Adipose tissue (tissue), 3 donors: ENCODE results near the gene PARP3. TPM values are rescaled to one million over a fixed set of nuclear protein-coding genes. Genes with fewer than 3 reads are reported as not detected.
"Not testable (repeated sequence)": the region's sequence is repeated elsewhere in the genome, so short reads cannot be mapped to it uniquely, and the experiment has no call there.

ENCODE experiments used
- H3K27ac ChIP-seq: one replicate; pipeline ENCODE4 v1.5.1; 2013; ENCODE audit warnings: low read depth, low read length
- WGBS, 3 donors: extraction: QIAGEN DNeasy Blood & Tissue Kit; methylation state at CpG; one replicate each; pipeline ENCODE4 v1.1.7; 2013; 5-methylcytosine and 5-hydroxymethylcytosine counted together
- polyA plus RNA-seq, 3 donors: library from polyadenylated mRNA; stranded (reverse); fragments of 200-250 nt; gene quantifications; one replicate each; pipeline ENCODE4 v1.2.3, GENCODE V29; 2013
- donor health status: healthy with polysubstance abuse.
- donor health status: Bipolar disorder and iron deficiency.
- donor health status: healthy.

Gene PARP3
- 10 to 100 TPM in 2 of 3 donors, 1 to 10 TPM in 1; 5.0 to 25.5 (median 19.6) TPM for polyA plus RNA-seq

DNA sequence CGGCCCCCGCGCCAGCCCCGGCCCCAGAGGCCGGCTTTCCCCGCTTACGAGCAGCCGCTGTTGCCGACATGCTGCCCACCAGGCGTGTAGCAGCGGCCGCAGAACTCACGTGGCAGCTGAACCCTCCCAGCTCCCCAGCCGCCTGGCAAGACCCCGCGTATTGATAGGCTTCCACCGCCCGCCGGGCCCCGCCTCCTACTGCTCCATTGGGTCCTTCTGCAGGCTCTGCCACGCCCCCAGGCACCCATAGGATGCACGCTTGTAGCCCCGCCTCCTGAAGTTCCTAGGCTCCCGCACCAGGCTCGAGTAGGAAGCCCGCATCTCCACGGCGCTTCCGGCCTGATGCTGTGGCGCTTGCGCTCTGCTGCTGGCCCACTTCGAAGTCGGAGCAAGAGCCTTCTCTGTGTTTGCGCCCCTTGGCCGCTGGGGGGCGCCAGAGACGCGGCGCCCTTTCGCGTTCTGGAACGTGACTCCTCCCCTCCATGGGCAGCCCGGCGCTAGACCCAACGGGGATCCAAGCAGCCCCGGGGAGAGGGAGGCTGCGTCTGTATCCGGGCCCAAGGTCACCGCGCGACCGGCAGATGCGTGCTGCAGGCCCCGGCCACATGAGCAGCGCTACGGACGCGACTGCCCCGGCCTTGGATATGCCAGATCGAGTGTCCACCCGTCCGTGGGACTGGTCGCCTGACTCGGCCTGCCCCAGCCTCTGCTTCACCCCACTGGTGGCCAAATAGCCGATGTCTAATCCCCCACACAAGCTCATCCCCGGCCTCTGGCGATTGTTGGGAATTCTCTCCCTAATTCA is at the start of gene PARP3, which contains the start of gene RRP9:
Gene PARP3, plus strand, starts transcription at position 566 of the 805 bp plus-strand sequence. CDS start 993 bp downstream, outside the sequence.
Gene RRP9, minus strand, starts transcription at position 107 of the 805 bp plus-strand sequence. Its CDS starts 37 bp downstream, at position 70.
- H3K27ac ChIP-seq = peak within 1 kb of the TSS; percentile 89

DNA sequence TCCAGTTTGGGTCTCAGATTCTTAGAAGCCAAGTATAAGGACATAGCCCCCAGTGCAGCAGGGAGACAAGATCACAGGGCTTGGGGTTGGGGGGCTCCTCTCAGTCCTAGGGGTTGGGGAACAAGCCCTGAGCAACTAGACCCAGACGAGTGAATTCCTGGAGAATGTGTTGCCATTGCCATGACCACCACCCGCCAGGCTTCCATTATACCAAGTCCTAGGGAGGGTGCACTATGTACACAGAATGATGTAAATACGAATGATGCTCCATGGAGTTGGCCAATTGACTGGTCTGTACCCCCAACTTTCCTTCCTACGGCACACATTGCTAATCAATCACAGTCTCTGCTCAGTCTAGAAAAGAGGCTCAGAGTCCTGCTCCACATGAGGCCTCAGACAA is 47.8 kb upstream of the PARP3 start:
- no peak overlapping the region for H3K27ac ChIP-seq
- 76 to 88% (median 85%) methylated on average over 4 of the region's 4 CpGs for WGBS, 3 donors

More for the DNA sequence above, at the start of gene PARP3, which contains the start of gene RRP9:
- WGBS, 3 donors = 1% methylated on average over 63 to 67 of the region's 67 CpGs

DNA sequence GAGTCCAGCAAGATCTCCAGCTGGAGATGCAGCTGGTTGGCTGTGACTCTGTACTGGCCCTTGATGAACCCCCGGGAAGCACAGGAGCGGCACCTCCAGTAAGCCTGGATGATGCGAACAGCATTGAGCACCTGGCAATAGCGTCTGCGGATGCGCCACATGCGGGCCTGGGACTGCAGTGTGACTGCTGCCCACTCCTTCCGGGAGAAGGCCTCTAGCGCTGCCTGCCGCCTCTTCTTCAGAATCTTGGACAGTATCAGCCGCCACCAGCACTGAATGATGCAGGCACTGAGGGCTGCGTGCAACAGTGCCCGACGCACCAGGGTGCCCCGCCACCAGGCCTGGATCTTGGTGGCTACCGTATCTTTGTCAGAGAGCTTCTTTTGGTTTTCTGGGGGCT is 47.2 kb upstream of the PARP3 start:
- no peak overlapping the region for H3K27ac ChIP-seq
- 91 to 95% (median 93%) methylated on average over 16 of the region's 16 CpGs for WGBS, 3 donors

DNA sequence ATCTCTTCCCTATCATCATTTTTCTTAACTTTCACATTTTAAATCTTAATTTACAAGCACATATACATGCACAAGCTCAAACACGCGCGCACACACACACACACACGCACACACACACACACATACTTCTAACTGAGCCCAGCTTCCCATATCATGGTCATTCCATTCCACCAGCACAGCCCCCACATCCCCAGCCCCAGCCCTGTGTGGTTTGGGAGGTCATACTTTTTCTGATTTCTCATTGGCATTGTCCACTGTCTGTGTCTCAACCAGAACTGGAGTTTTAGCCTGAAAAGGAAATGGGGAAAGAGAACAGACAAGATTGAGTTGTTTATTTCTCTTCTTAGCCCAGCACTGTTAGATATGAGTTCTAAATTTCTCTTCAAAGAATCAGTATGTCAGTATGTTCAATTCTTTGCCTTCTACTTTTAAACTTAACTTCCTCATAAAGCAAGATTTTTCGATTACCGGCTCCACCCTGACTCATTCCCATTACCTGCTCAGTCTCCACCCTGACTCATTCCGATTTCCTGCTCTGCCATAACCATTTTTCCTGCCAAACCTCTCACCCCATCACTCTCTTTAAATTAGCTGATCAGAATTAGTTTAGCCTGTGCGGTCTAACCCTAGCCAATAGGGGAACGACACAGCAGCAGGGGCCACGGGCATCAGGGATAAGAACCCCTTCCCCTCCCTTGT is 45.4 kb upstream of the PARP3 start:
- no peak overlapping the region for H3K27ac ChIP-seq
- WGBS, 3 donors = 88 to 92% (median 91%) methylated on average over 10 of the region's 10 CpGs

DNA sequence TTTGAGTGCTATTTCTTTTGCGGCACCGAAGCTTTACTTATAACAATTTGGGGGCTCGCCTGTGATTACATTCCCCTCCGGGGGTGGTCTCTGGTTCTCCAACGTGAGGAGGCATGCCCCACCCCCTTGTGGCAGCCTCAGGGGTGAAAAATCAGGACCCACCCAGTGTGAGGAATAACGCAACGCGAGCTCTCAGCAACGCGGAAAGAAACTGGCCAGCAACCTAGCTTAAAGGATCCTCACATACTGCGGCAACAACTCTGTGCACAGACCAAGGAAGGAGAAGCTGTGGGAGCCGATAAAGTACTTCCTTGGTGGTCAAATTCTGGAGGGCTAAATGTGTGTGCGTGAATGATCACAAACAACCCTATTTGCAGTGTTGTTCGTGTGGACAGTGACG is 44.8 kb upstream of the PARP3 start:
- H3K27ac ChIP-seq = no peak overlapping the region
- 79 to 86% (median 86%) methylated on average over 15 of the region's 15 CpGs for WGBS, 3 donors

DNA sequence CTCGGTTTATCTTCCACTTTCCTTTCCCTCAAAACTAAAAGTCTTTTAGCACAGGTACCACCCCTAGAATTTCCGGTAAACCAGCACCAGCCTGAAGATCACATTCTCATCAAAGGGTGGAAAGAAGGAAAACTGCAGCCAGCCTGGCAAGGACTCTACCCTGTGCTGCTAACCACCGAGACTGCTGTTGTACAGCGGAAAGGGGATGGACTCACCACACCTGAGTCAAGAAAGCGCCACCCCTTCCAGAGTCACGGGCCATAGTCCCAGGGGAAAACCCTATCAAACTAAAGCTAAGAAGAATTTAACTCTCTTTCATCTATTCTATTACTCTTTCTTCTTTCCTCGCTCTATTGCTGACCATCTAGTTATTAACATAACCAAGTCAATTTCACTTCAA is 42.1 kb upstream of the PARP3 start:
- H3K27ac ChIP-seq = not testable (repeated sequence)
- WGBS, 3 donors = 48 to 80% (median 70%) methylated on average over 7 of the region's 7 CpGs

DNA sequence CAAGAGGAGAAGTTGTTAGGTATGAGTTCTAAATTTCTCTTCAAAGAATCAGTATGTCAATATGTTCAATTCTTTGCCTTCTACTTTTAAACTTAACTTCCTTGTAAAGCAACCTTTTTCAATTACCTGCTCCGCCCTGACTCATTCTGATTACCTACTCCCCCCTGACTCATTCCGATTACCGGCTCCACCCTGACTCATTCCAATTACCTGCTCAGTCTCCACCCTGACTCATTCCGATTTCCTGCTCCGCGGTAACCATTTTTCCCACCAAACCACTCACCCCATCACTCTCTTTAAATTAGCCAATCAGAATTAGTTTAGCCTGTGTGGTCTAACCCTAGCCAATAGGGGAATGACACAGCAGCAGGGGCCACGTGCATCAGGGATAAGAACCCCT is 39.8 kb upstream of the PARP3 start:
- not testable (repeated sequence) for H3K27ac ChIP-seq
- 71 to 77% (median 73%) methylated on average over 6 of the region's 7 CpGs for WGBS, 3 donors

DNA sequence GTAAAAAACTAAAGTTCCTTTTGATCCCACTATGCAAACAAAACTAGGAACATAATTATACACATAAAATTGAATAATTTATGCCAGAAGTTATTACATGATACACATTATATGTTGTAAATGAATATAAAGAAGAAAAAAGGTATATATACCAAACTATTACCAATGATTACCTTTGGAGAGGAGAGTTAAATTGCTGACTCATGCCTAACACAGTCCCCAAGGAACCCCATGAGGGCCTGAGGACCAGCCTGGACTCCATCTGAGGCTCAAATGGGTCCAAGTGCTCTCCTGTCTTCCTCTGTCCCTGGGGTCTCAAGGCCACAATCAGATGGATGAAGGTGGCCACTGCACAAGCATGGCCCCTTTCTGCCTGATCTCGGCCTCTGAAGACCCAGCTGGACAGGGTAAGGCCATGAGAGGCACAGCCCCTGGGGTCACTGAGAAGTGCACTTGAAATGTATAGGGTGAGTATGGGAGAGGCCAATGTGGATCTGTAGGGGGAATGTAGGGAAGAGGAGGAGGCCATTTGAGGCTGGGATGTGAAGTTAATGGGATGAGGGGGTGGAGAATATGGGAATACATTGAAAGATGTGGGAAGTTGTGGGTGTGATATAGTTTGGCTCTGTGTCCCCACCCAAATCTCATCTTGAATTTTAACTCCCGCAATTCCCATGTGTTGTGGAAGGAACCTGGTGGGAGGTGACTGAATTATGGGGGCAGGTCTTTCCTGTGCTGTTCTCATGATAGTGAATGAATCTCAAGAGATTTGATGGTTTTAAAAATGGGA is 37.9 kb upstream of the PARP3 start:
- H3K27ac ChIP-seq = no peak overlapping the region
- 86 to 93% (median 87%) methylated on average over 2 of the region's 2 CpGs for WGBS, 3 donors

DNA sequence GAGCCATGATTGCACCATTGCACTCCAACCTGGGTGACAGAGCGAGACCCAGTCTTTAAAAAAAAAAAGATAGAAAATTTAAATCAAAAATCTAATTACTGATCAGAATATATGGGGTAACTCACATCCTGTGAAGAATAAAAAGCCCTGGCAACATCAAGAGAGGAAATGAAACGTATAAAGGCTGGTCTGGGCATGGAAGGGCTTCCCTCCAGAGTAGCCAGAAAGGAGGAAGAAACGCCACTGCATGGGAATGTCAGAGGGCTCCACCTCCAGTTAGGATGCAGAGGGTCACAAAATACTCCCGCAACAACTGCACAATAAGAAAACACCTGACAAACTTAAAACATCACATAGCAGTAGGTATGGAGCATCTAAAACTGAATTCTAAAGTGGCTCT is 34.1 kb upstream of the PARP3 start:
- no peak overlapping the region for H3K27ac ChIP-seq
- WGBS, 3 donors = 71 to 87% (median 77%) methylated on average over 4 of the region's 4 CpGs

DNA sequence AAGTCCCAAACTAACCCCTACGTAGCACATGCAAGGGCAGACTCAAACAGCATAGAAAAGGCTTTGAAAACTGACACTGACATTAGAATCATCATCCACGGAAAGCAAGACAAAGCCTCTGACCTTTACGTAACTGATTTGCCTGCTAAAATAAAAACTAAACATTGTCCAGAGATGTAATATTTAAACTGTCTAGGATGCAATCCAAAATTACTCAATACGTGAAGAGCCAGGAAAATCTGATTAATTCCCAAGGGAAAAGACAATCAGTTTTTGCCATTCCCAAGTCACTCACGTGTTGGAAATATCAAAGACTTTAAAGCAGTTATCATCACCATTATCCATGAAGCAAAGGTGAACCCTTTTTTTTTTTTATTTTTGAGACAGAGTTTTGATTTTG is 25.7 kb upstream of the PARP3 start:
- 45 to 51% (median 50%) methylated on average over 5 of the region's 5 CpGs for WGBS, 3 donors
- no peak overlapping the region for H3K27ac ChIP-seq

DNA sequence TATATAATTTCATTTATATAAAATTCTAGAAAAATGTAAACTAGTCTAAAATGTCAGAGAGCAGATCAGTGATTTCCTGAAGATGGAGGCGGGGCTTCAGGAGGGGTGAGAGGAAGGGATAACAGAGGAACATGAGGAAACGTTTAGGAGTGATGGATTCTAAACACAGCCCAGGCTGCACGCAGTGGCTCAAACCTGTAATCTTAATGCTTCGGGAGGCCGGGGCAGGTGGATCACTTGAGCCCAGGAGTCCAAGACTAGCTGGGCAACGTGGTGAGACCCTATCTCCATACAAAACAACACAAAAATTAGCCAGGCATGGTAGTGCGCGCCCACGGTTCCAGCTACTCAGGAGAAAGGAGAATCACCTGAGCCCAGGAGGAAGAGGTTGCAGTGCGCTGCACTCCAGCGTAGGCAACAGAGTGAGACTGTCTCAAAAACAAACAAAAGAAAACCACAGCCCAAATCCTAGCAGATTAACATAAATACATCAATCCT is 21.0 kb upstream of the PARP3 start:
- H3K27ac ChIP-seq = no peak overlapping the region
- WGBS, 3 donors = 74 to 85% (median 82%) methylated on average over 11 of the region's 11 CpGs

DNA sequence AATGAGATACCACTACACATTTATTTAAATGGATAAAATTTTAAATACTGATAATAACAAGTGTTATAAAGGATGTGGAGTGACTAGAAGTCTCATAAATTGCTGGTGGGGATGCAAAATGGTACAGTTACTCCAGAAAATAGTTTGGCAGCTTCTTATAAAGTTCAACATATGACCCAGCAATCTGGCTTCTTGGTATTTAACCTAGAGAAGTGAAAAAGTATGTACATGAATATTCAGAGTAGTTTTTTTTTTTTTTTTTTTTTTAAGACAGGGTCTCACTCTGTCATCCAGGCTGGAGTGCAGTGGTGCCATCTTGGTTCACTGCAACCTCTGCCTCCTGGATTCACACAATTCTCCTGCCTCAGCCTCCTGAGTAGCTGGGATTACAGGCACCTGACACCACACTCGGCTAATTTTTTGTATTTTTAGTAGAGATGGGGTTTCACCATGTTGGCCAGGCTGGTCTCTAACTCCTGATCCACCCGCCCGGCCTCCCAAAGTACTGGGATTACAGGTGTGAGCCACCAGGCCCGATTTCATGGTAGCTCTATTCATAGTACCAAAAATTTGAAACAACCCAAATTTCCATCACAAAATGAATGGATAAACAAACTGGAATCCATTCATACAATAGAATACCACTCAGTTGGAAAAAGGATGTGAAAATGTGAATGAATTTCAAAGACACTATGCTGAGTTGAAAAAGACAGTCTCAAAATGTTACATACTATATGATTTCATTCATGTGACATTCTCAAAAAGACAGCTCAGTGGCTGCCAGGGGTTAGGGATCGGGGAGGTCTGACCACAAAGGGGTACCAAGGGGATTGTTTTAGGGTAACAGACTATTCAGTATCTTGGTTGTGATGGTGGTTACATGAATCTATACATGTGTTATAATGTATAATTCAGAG is 14.8 kb upstream of the PARP3 start:
- 87 to 93% (median 90%) methylated on average over 5 of the region's 5 CpGs for WGBS, 3 donors
- no peak overlapping the region for H3K27ac ChIP-seq

DNA sequence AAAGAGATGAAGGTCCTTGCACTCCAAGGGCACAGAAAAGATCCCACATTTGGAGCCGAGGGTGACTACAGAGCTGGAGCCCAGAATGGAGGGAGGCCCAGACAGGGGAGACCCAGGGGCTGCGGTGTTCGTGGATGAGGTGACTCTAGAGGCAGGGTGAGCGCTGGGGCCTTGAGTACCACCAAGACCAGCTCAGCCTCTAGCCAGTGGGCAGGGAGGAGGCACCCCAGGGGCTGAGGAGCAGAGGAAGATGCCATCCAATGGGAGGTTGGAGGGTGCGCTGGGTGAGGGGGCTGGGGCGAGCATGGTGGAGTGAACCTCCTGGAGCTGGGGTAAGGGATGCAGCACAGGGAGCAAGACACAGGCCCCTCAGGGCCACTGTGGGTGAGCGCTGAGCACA is 13.7 kb upstream of the PARP3 start:
- WGBS, 3 donors = 86 to 95% (median 95%) methylated on average over 7 of the region's 7 CpGs
- H3K27ac ChIP-seq = no peak overlapping the region

DNA sequence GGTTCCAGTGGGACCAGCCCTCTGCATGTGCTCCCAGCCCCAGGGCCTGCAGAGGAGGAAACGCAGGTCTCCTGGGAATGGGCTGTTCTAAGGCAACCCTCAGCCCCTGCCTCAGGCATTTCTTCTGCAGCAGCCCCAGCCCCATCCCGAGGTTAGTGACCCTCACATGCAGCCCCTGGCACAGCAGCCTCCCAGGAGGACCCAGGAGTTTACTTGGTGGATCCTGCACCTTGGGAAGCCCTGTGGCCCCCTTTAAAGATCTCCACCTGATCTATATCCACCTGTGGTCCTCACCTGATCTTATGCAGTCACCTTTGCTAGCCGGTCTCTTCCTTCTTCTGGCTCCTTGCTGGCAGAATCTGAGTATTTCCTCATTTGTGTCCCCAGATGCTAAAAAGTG is 13.2 kb upstream of the PARP3 start:
- WGBS, 3 donors = 70 to 89% (median 88%) methylated on average over 3 of the region's 3 CpGs
- H3K27ac ChIP-seq = not testable (repeated sequence)

DNA sequence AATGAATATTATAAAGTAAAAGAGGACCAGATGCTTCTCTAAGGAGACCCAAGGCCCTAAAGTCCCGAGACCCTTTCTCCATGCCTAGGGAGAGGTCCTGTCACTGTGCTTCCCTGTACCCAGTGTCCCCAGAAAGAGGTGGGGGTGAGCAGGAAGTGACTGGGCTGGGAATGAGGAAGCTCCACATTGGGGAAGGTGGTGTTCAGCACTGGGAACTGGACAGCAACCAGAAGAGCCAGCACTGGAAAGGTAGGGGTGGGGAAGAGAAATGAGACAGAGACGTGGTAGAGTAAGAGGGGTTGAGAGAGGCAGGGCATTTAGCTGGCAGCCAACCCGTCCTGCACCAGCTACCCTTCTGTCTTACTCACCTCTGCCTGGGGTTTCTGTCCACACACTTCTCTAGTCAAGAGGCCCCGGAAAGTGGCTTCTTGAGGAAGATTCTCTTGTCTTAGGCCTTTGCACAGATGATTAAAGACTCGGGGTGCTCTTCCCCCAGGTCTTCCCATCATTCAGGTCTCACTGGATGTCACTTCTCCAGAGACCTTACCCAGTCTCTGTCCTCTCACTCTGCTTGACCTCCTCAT is 12.7 kb upstream of the PARP3 start:
- H3K27ac ChIP-seq = no peak overlapping the region
- 74 to 81% (median 75%) methylated on average over 5 of the region's 5 CpGs for WGBS, 3 donors

DNA sequence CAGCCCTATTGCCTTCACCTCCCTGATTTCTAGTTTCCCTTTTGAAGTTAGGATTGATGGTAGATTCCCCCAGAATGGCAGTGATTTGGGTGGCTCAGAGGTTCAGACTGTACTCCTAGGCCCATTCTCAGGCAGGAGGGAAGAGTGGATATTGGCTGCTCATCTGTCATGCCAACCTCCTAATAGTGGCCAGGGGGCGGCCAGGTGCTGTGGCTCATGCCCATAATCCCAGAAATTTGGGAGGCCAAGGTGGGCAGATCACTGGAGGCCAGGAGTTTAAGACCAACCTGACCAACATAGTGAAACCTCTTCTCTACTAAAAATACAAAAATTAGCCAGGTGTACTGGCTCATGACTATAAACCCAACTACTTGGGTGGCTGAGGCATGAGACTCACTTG is 11.7 kb upstream of the PARP3 start:
- WGBS, 3 donors = 91 to 100% (median 91%) methylated on average over 1 of the region's 1 CpG
- no peak overlapping the region for H3K27ac ChIP-seq

DNA sequence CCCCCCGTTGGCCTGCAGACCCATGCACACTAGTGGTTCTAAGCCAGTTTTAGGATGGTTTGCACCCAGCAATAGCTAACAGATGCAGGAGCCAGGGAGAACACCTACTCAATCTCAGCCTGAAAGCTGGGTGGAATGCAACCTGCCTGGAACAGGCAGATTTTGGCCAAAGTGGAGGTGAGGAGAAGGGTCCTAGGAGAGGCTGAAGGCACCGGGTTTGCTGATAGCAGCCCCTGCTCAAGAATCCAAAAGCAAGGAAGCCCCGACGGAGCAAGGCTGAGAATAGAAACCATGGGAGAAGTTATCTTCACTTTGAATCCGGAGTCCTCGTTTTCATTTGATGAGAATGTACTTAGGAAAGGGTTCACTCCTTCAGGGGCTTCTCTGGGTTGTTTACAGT is 10.4 kb upstream of the PARP3 start:
- no peak overlapping the region for H3K27ac ChIP-seq
- 92 to 95% (median 92%) methylated on average over 6 of the region's 6 CpGs for WGBS, 3 donors
